D721Med (cell line): Measurements from ENCODE around the gene DEFB123.

Experiments
- DNase-seq: peaks from one replicate; pipeline ENCODE4 v3.0.0; 2011; ENCODE audit warnings: low spot score; ENCODE audit not compliant: insufficient read length
- FAIRE-seq: peaks from 2 replicates; lab custom pipeline; 2011; peaks lifted over from hg19 to GRCh38; lab: Jason Lieb, UNC
- CTCF ChIP-seq: IDR thresholded peaks from 2 replicates; pipeline ENCODE4 v1.5.1; 2012; ENCODE audit warnings: mild to moderate bottlenecking, control low read depth; ENCODE audit not compliant: insufficient read depth; ENCODE audit errors: missing control alignments

The DEFB123 gene

GRCh38 chr20:31474758-31475427 is 34.5 kb downstream of the DEFB123 start, which contains the start of the genes DEFB124 and REM1:
Gene DEFB124, minus strand, starts transcription at chr20:31475127. Its CDS starts 2,114 bp downstream, at chr20:31473013.
Gene REM1, plus strand, starts transcription at chr20:31475288. Its CDS starts 1,158 bp downstream, at chr20:31476446.
- FAIRE-seq (no peak), DNase-seq (no peak)
- TF ChIP-seq CTCF: no peak

GRCh38 chr20:31475472-31476293 is 35.3 kb downstream of the DEFB123 start:
- FAIRE-seq (no peak), DNase-seq (no peak)
- no peak for TF ChIP-seq CTCF

- no peak for TF ChIP-seq CTCF
- no peak for FAIRE-seq
Measured at GRCh38 chr20:31476294-31476585, 35.8 kb downstream of the DEFB123 start.

GRCh38 chr20:31476643-31477215 is 36.3 kb downstream of the DEFB123 start:
- no peak for FAIRE-seq

More at GRCh38 chr20:31476294-31476585, 35.8 kb downstream of the DEFB123 start:
- no peak for DNase-seq

GRCh38 chr20:31484001-31484400 is 43.6 kb downstream of the DEFB123 start:
- DNase-seq (no peak), FAIRE-seq (no peak)
- no peak for TF ChIP-seq CTCF

More at GRCh38 chr20:31476643-31477215, 36.3 kb downstream of the DEFB123 start:
- TF ChIP-seq CTCF: no peak
- DNase-seq: no peak

- DNase-seq (no peak), FAIRE-seq (no peak)
- TF ChIP-seq CTCF: no peak
Measured at GRCh38 chr20:31485450-31486339, 45.3 kb downstream of the DEFB123 start.
